Muscle layer of colon (tissue), 2 donors: ENCODE data around the gene COPS2.
"Not testable (repeated sequence)": the region's sequence is repeated elsewhere in the genome, so short reads cannot be mapped to it uniquely, and the experiment has no call there.

Experiments
- H3K27ac ChIP-seq: one replicate; pipeline ENCODE4 v1.7.0; 2013; ENCODE audit warnings: low read depth, mild to moderate bottlenecking, low read length, moderate library complexity
- H3K27me3 ChIP-seq, 2 donors: one replicate each; pipeline ENCODE4 v1.7.0; 2013; ENCODE audit warnings: low read length in 2 of 2, mild to moderate bottlenecking in 2 of 2; ENCODE audit not compliant: insufficient read depth in 2 of 2, control insufficient read depth in 1 of 2
- H3K36me3 ChIP-seq: one replicate; pipeline ENCODE4 v1.7.0; 2013; ENCODE audit warnings: mild to moderate bottlenecking, low read length; ENCODE audit not compliant: insufficient read depth
- H3K4me1 ChIP-seq: one replicate; pipeline ENCODE4 v1.7.0; 2013; ENCODE audit warnings: mild to moderate bottlenecking, low read length; ENCODE audit not compliant: insufficient read depth
- H3K4me3 ChIP-seq, 2 donors: one replicate each; pipeline ENCODE4 v1.7.0; 2013; ENCODE audit warnings: low read length in 2 of 2, low read depth in 1 of 2, mild to moderate bottlenecking in 1 of 2, moderate library complexity in 1 of 2
- H3K9ac ChIP-seq: one replicate; pipeline ENCODE4 v1.7.0; 2013; ENCODE audit warnings: low read length
- H3K9me3 ChIP-seq: one replicate; pipeline ENCODE4 v1.7.0; 2013; ENCODE audit warnings: mild to moderate bottlenecking, low read length
- donor health status: abdominal sarcoma.
- donor health status: Adenocarcinoma of cecum.

The COPS2 gene

DNA sequence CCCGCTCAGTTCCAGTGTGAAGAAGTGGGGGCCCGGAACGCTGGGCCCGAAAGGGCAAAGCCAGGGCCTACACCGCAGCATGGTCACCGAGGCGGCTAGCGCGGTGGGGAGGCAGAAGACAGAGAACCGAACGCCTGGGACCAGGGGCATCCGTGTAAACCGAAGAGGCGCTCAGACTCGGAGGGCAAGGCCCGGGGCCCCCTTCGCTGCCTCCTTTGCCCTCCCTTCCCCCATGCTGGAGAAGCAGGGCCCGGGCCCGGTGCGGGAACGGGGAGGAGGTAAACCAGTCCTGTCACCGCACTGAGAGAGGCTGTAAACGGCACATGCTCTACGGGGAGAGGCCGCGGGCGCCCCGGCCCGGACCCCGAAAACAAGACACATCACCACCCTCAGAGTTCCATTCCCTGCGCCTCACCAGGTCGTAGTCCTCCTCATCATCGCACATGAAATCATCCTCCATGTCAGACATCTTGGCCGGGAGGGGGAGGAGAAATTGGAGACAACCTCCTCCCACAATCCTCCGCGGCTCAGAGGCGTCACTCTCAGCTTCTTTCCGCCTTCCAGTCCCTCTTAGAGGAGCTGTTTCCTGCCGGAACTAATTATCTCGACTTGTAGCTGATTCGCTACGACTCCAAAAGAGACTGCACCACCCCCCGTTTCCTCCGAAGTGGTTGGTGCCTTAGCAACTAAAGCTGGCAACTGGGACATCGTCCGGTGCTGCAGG lies at the start of gene COPS2:
Gene COPS2 (minus strand): TSS at position 490 of the 724 bp plus-strand sequence. CDS start 21 bp downstream, at position 469.
- peaks cover 7% of the 10 kb centered on the region for H3K4me1 ChIP-seq
- no peaks in the 10 kb centered on the region for H3K9me3 ChIP-seq
- no peaks in the 10 kb centered on the region for H3K36me3 ChIP-seq
- H3K27me3 ChIP-seq, result no peaks in the 10 kb centered on the region
- H3K27ac ChIP-seq, result peak within 1 kb of the TSS; percentile 74
- H3K9ac ChIP-seq, result peak within 1 kb of the TSS; percentile 97
- peak within 1 kb of the TSS; percentile 85 to 91 for H3K4me3 ChIP-seq

GRCh38 chr15:49200347-49200746 lies 44.9 kb upstream of the COPS2 start:
- Histone ChIP-seq H3K36me3 (no peaks in the 10 kb centered on the region), H3K4me3 (no peak overlapping the region), H3K27ac (no peak overlapping the region), H3K9ac (no peak overlapping the region), H3K9me3 (no peaks in the 10 kb centered on the region), H3K27me3 (no peaks in the 10 kb centered on the region), H3K4me1 (peaks cover 9% of the 10 kb centered on the region)

GRCh38 chr15:49199666-49200065 lies 44.3 kb upstream of the COPS2 start:
- H3K4me3 ChIP-seq, result no peak overlapping the region
- peaks cover 9% of the 10 kb centered on the region for H3K4me1 ChIP-seq
- no peak overlapping the region for H3K9ac ChIP-seq
- H3K27ac ChIP-seq, result no peak overlapping the region
- H3K9me3 ChIP-seq, result no peaks in the 10 kb centered on the region
- no peaks in the 10 kb centered on the region for H3K27me3 ChIP-seq
- no peaks in the 10 kb centered on the region for H3K36me3 ChIP-seq

DNA sequence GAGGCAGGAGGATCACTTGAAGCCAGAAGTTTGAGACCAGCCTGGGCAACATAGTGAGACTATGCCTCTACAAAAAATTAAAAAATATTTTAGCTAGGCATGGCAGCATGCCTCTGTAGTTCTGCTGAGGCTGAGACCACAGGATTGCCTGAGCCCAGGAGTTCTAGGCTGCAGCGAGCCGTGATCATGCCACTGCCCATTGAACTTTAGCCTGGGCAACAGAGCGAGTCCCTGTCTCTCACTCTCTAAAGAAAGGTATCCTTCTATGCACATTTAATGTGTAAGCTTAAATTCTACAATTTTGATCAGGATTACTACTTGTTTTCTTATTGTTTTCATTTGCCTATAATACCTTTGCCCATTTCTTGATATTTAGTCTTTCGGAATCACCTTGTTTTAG lies 41.5 kb upstream of the COPS2 start:
- Histone ChIP-seq H3K27me3 (no peaks in the 10 kb centered on the region), H3K4me1 (peaks cover 9% of the 10 kb centered on the region), H3K9ac (no peak overlapping the region)

DNA sequence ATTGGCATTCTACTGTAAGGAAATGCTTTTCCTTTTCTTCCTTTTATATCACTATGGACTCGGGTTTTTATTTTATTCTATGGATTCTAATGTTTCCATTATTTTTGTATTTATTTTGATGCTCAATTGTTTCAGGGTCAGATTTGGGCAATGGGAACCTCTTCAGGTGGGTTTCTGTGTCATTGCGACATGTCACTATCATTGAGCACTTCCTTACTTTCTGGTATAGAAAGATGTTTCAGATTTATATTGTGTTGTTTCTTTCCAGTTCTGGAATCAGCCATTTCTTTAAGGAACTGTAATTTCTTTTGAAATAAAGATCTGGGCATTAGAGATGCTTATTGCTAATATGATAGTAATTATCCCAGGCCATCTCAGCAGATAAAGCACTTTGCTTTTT lies 36.5 kb upstream of the COPS2 start:
- peaks cover 8% of the 10 kb centered on the region for H3K4me1 ChIP-seq
- no peak overlapping the region for H3K9ac ChIP-seq
- H3K4me3 ChIP-seq, result no peak overlapping the region
- no peak overlapping the region for H3K27ac ChIP-seq
- no peaks in the 10 kb centered on the region for H3K36me3 ChIP-seq
- no peaks in the 10 kb centered on the region for H3K9me3 ChIP-seq
- H3K27me3 ChIP-seq, result no peaks in the 10 kb centered on the region

More for the DNA sequence above, 41.5 kb upstream of the COPS2 start:
- H3K27ac ChIP-seq, result no peak overlapping the region
- H3K36me3 ChIP-seq, result no peaks in the 10 kb centered on the region
- H3K9me3 ChIP-seq, result no peaks in the 10 kb centered on the region
- no peak overlapping the region for H3K4me3 ChIP-seq

GRCh38 chr15:49190586-49190985 lies 35.2 kb upstream of the COPS2 start:
- no peak overlapping the region for H3K27ac ChIP-seq
- no peaks in the 10 kb centered on the region for H3K36me3 ChIP-seq
- no peaks in the 10 kb centered on the region for H3K4me1 ChIP-seq
- no peaks in the 10 kb centered on the region for H3K27me3 ChIP-seq
- H3K9ac ChIP-seq, result no peak overlapping the region
- H3K4me3 ChIP-seq, result no peak overlapping the region
- H3K9me3 ChIP-seq, result no peaks in the 10 kb centered on the region

DNA sequence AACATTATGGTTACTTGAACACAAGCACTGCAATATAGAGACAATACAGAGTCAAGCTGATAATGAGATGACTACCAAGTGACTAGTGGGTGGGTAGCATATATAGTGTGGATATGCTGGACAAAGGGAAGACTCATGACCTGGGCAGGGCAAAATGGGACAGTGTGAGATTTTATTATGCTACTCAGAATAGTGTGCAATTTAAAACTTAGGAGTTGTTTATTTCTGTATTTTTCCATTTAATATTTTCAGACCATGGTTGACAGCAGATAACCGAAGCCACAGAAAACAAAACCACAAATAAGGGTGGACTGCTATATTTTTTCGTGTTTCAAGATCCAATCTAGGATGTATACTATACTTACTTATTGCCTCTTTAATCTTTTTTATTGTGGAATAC lies 34.2 kb upstream of the COPS2 start:
- Histone ChIP-seq H3K27ac (no peak overlapping the region), H3K4me3 (no peak overlapping the region), H3K36me3 (no peaks in the 10 kb centered on the region), H3K9ac (no peak overlapping the region), H3K9me3 (no peaks in the 10 kb centered on the region), H3K27me3 (no peaks in the 10 kb centered on the region), H3K4me1 (no peaks in the 10 kb centered on the region)

DNA sequence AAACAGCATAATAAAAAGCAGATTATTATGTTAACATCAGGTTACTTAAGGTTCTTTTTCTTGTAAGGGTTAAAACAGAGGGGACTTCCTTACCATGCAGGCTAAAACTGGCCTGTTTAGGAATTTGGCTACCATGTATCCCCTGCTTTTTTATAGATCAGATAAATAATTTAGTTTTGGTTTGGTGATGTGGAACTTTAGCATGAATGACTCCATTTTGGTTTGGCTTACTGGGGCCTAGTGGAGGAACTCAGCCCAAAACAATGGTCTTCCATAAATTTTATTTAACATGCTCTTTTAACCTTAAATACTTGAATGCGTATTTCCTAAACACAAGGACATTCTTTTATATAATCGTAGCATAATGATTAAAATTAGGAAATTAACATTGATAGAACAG lies 33.5 kb upstream of the COPS2 start:
- H3K9ac ChIP-seq, result no peak overlapping the region
- no peaks in the 10 kb centered on the region for H3K27me3 ChIP-seq
- H3K4me1 ChIP-seq, result no peaks in the 10 kb centered on the region
- H3K27ac ChIP-seq, result no peak overlapping the region
- no peak overlapping the region for H3K4me3 ChIP-seq
- no peaks in the 10 kb centered on the region for H3K36me3 ChIP-seq
- no peaks in the 10 kb centered on the region for H3K9me3 ChIP-seq

DNA sequence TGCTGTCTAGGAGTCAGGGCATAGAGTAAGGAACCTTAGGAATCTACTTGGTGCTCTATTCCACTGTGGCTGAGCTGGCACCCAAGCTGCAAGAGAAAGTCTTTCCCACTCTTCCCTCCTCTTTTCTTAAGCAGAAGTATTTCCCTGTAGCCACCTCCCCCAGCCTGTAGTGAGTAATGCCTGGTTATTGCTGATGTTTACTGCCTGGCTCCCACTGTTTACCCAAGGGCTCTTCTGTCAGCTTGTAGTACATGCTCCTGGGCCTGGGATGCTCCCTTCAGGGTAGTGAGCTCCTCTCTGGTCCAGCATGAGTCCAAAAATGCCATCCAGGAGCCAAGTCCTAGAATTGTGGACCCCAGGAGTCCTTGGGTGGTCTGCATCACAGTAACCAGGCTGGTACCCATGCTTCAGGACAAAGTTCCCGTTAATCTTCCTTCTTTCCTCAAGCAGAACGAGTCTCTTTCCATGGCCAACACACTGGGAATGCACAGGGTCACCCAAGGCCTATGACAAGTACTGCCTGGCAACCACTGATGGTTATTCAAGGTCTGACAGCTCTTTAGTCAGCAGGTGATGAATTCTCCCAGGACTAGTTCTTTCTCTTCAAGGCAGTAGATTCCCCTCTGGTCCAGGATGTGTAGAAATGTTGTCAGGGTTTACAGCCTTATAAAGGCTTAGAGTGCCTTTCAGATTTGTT lies 32.3 kb upstream of the COPS2 start:
- Histone ChIP-seq H3K4me3 (no peak overlapping the region), H3K36me3 (no peaks in the 10 kb centered on the region), H3K9ac (no peak overlapping the region)

DNA sequence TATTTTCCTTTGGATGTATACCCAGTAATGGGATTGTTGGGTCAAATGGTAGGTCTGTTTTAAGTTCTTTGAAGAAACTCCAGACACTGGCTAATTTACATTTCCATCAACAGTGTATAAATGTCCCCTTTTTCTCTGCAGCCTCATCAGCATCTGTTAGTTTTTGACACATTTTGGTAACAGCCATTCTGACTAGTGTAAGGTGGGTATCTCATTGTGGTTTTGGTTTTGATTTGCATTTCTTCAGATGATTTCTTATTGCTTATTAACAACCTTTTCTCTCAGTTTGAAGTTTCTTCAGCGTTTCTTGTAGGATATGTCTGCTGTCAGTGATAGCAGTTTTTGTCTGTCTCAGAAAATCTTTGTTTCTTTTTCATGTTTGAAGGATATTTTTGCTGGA lies 30.1 kb upstream of the COPS2 start:
- H3K4me3 ChIP-seq, result no peak overlapping the region
- H3K27ac ChIP-seq, result no peak overlapping the region
- no peaks in the 10 kb centered on the region for H3K36me3 ChIP-seq
- no peaks in the 10 kb centered on the region for H3K4me1 ChIP-seq
- no peaks in the 10 kb centered on the region for H3K27me3 ChIP-seq
- no peak overlapping the region for H3K9ac ChIP-seq
- H3K9me3 ChIP-seq, result no peaks in the 10 kb centered on the region

More for the DNA sequence above, 32.3 kb upstream of the COPS2 start:
- Histone ChIP-seq H3K27ac (no peak overlapping the region), H3K9me3 (no peaks in the 10 kb centered on the region), H3K27me3 (no peaks in the 10 kb centered on the region), H3K4me1 (no peaks in the 10 kb centered on the region)

GRCh38 chr15:49183741-49184140 lies 28.3 kb upstream of the COPS2 start:
- not testable (repeated sequence) for H3K9me3 ChIP-seq, H3K4me3 ChIP-seq, H3K9ac ChIP-seq, H3K4me1 ChIP-seq, H3K36me3 ChIP-seq, H3K27ac ChIP-seq, H3K27me3 ChIP-seq

DNA sequence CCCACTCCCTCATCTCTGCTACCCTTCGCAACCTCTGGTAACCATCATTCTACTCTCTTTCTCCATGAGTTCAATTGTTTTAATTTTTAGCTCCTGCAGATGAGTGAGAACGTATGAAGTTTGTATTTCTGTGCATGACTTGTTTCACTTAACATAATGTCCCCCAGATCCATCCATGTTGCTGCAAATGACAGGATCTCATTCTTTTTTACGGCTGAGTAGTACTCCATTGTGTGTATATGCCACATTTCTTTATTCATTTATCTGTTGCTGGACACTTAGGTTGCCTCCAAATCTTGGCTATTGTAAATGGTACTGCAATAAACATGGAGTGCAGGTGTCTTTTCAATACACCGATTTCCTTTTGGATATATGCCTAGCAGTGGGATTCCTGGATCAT lies 26.7 kb upstream of the COPS2 start:
- Histone ChIP-seq H3K9me3 (no peaks in the 10 kb centered on the region), H3K36me3 (no peaks in the 10 kb centered on the region), H3K4me1 (no peaks in the 10 kb centered on the region), H3K27me3 (no peaks in the 10 kb centered on the region), H3K27ac (no peak overlapping the region), H3K4me3 (no peak overlapping the region), H3K9ac (no peak overlapping the region)
